HG03342 (cell line): ENCODE measurements around the gene FAAH.

Experiments
- ATAC-seq: cut with Tn5 transposase; IDR thresholded peaks from one replicate; pipeline ENCODE4 v1.9.1; 2021; ENCODE audit warnings: mild to moderate bottlenecking, moderate library complexity; ENCODE audit not compliant: unreplicated experiment

FAAH gene

GRCh38 chr1:46421739-46422138 lies 27.6 kb downstream of the FAAH start:
- ATAC-seq: no peak

GRCh38 chr1:46422261-46422871 lies 28.2 kb downstream of the FAAH start:
- no peak for ATAC-seq

GRCh38 chr1:46423574-46424240 lies 29.6 kb downstream of the FAAH start:
- ATAC-seq: no peak

- ATAC-seq: no peak
These were observed 30.6 kb downstream of the FAAH start for GRCh38 chr1:46424730-46425129.

- ATAC-seq: no peak
These were observed 31.6 kb downstream of the FAAH start for GRCh38 chr1:46425726-46426125.

GRCh38 chr1:46427541-46427940 lies 33.4 kb downstream of the FAAH start:
- ATAC-seq: no peak

- ATAC-seq: no peak
These were observed 35.3 kb downstream of the FAAH start for GRCh38 chr1:46429436-46429835.

GRCh38 chr1:46431695-46432094 lies 37.6 kb downstream of the FAAH start:
- ATAC-seq: no peak

- no peak for ATAC-seq
These were observed 38.7 kb downstream of the FAAH start for GRCh38 chr1:46432781-46433327.

- no peak for ATAC-seq
These were observed 40.2 kb downstream of the FAAH start for GRCh38 chr1:46434358-46434757.

- ATAC-seq: no peak
These were observed 42.7 kb downstream of the FAAH start for GRCh38 chr1:46436844-46437243.

- ATAC-seq: no peak
These were observed 43.6 kb downstream of the FAAH start for GRCh38 chr1:46437723-46438122.

- no peak for ATAC-seq
These were observed 44.2 kb downstream of the FAAH start for GRCh38 chr1:46438346-46438745.

- ATAC-seq: no peak
These were observed 46.4 kb downstream of the FAAH start for GRCh38 chr1:46440478-46440877.

- ATAC-seq: peak; percentile 69
These were observed 48.4 kb downstream of the FAAH start for GRCh38 chr1:46442317-46443161.

- ATAC-seq: no peak
These were observed 50.3 kb downstream of the FAAH start for GRCh38 chr1:46444466-46444865.

- no peak for ATAC-seq
These were observed 51.7 kb downstream of the FAAH start for GRCh38 chr1:46445773-46446256.

- ATAC-seq: no peak
These were observed 52.8 kb downstream of the FAAH start for GRCh38 chr1:46446646-46447498.

GRCh38 chr1:46447499-46448108 lies 53.5 kb downstream of the FAAH start:
- no peak for ATAC-seq
